IMR-90 (cell line): ENCODE measurements around the gene EYS. TPM values are rescaled to one million over a fixed set of nuclear protein-coding genes. Genes with fewer than 3 reads are reported as not detected.

Experiments
- ATAC-seq: fragments of 200-7000 bp; cut with Tn5 transposase; 2 replicates; pipeline ENCODE4 v1.9.1; 2020; ENCODE audit warnings: low read depth, mild to moderate bottlenecking, moderate library complexity
- BruUV-seq: library from RNA; stranded (reverse); fragments of 400-500 nt; replicated peaks from 2 replicates; lab custom pipeline; 2021; lab: Mats Ljungman, UMichigan
- CTCF ChIA-PET: fragments of 300-600 bp; formaldehyde crosslinking; extraction: SDS; loops from one replicate; lab custom pipeline; 2021; ENCODE audit warnings: antibody characterized with exemption; lab: Yijun Ruan, JAX
- POLR2A ChIA-PET: fragments of 300-600 bp; sonication (Branson Sonifier 250); formaldehyde crosslinking; loops from one replicate; lab custom pipeline; 2022; ENCODE audit warnings: antibody characterized with exemption; ENCODE audit not compliant: unreplicated experiment; lab: Charles Lee
- DNase-seq: peaks from one replicate; pipeline ENCODE4 v3.0.0; 2013
- H2AFZ ChIP-seq: replicated peaks from 2 replicates; pipeline ENCODE3; 2013; ENCODE audit warnings: low read length, mild to moderate bottlenecking; ENCODE audit not compliant: poor library complexity
- H2AK5ac ChIP-seq: 2 replicates; pipeline ENCODE4 v1.6.1; 2013; ENCODE audit warnings: low read depth, low read length, inconsistent platforms
- H2AK9ac ChIP-seq: replicated peaks from 2 replicates; pipeline ENCODE3; 2013; ENCODE audit warnings: mild to moderate bottlenecking, low read depth, low read length, moderate library complexity; ENCODE audit not compliant: poor library complexity
- H2BK120ac ChIP-seq: 2 replicates; pipeline ENCODE4 v1.6.1; 2013; ENCODE audit warnings: low read depth, low read length, inconsistent platforms
- H2BK15ac ChIP-seq: 3 replicates; pipeline ENCODE4 v1.6.1; 2013; ENCODE audit warnings: low read depth, low read length, inconsistent platforms
- H2BK20ac ChIP-seq: 2 replicates; pipeline ENCODE4 v1.6.1; 2013; ENCODE audit warnings: low read depth, mild to moderate bottlenecking, inconsistent platforms, low read length, moderate library complexity
- H2BK5ac ChIP-seq: 2 replicates; pipeline ENCODE4 v1.6.1; 2013; ENCODE audit warnings: mild to moderate bottlenecking, low read depth, low read length, inconsistent platforms; ENCODE audit not compliant: poor library complexity, severe bottlenecking
- H3K14ac ChIP-seq: replicated peaks from 2 replicates; pipeline ENCODE4 v1.6.1; 2013; ENCODE audit warnings: low read depth, low read length, inconsistent platforms
- H3K18ac ChIP-seq: 2 replicates; pipeline ENCODE4 v1.6.1; 2013; ENCODE audit warnings: low read depth, low read length, control low read depth
- H3K23ac ChIP-seq: 2 replicates; pipeline ENCODE4 v1.6.1; 2013; ENCODE audit warnings: low read depth, low read length, inconsistent platforms
- H3K27ac ChIP-seq: 2 replicates; pipeline ENCODE4 v1.5.1; 2013; ENCODE audit warnings: mild to moderate bottlenecking, control low read depth, low read length; ENCODE audit not compliant: insufficient read depth
- H3K27me3 ChIP-seq: 2 replicates; pipeline ENCODE4 v1.6.1; 2013; ENCODE audit warnings: low read length; ENCODE audit not compliant: control insufficient read depth, insufficient read depth
- H3K36me3 ChIP-seq: 2 replicates; pipeline ENCODE4 v1.6.1; 2013; ENCODE audit warnings: low read length, mixed read lengths; ENCODE audit not compliant: control insufficient read depth, insufficient read depth
- H3K4ac ChIP-seq: 2 replicates; pipeline ENCODE4 v1.6.1; 2013; ENCODE audit warnings: low read depth, low read length, inconsistent platforms
- H3K4me1 ChIP-seq: 2 replicates; pipeline ENCODE4 v1.6.1; 2013; ENCODE audit warnings: low read length, mixed read lengths; ENCODE audit not compliant: control insufficient read depth, insufficient read depth
- H3K4me2 ChIP-seq: 2 replicates; pipeline ENCODE4 v1.6.1; 2013; ENCODE audit warnings: low read depth, mild to moderate bottlenecking, control low read depth, low read length, moderate library complexity
- H3K4me3 ChIP-seq: 2 replicates; pipeline ENCODE4 v1.5.1; 2013; ENCODE audit warnings: low read depth, mild to moderate bottlenecking, control low read depth, low read length, moderate library complexity; ENCODE audit not compliant: insufficient read depth
- H3K56ac ChIP-seq: 2 replicates; pipeline ENCODE4 v1.6.1; 2013; ENCODE audit warnings: low read length, inconsistent platforms; ENCODE audit not compliant: insufficient read depth; ENCODE audit errors: extremely low read depth
- H3K79me1 ChIP-seq, 2 experiments: 2 replicates each; pipeline ENCODE4 v1.6.1; 2013; ENCODE audit warnings: low read length in 2 of 2, inconsistent platforms in 1 of 2, low read depth in 1 of 2
- H3K9ac ChIP-seq: 2 replicates; pipeline ENCODE4 v1.6.1; 2013; ENCODE audit warnings: low read depth, low read length, control low read depth
- H3K9me1 ChIP-seq: 2 replicates; pipeline ENCODE4 v1.6.1; 2013; ENCODE audit warnings: low read length, inconsistent platforms; ENCODE audit not compliant: insufficient read depth
- H3K9me3 ChIP-seq: 2 replicates; pipeline ENCODE4 v1.6.1; 2013; ENCODE audit warnings: low read length; ENCODE audit not compliant: control insufficient read depth, insufficient read depth
- H4K20me1 ChIP-seq: 2 replicates; pipeline ENCODE4 v1.6.1; 2013; ENCODE audit warnings: low read length, inconsistent platforms; ENCODE audit not compliant: insufficient read depth
- H4K5ac ChIP-seq: 2 replicates; pipeline ENCODE4 v1.6.1; 2013; ENCODE audit warnings: mild to moderate bottlenecking, low read depth, low read length, control low read depth
- H4K8ac ChIP-seq, 2 experiments: 2 replicates each; pipeline ENCODE4 v1.6.1; 2013; ENCODE audit warnings: low read depth in 2 of 2, low read length in 2 of 2, control low read depth in 1 of 2, inconsistent platforms in 1 of 2
- H4K91ac ChIP-seq: 2 replicates; pipeline ENCODE4 v1.6.1; 2013; ENCODE audit warnings: low read depth, low read length, inconsistent platforms; ENCODE audit not compliant: insufficient read depth
- SMC3 ChIP-seq: fragments of 150-350 bp; IDR thresholded peaks from 2 replicates; pipeline ENCODE4 v1.6.1; 2016; ENCODE audit warnings: low read depth, mild to moderate bottlenecking, antibody characterized with exemption, low read length, moderate library complexity
- WGBS, 2 experiments: methylation state at CpG; one replicate each; pipeline versions ENCODE4 v1.1.5 to v1.1.7; 2013; ENCODE audit warnings: missing lambda C conversion rate in 2 of 2; ENCODE audit not compliant: insufficient read length in 1 of 2; ENCODE audit errors: extremely low coverage in 2 of 2; 5-methylcytosine and 5-hydroxymethylcytosine counted together
- dilution Hi-C: fragments of 300-500 bp; cut with HindIII; formaldehyde crosslinking; loops from one replicate; pipeline ENCODE4 v1.14.3; 2018; ENCODE audit warnings: low sequenced_read_pairs; ENCODE audit not compliant: unreplicated experiment
- in situ Hi-C: fragments of 300-500 bp; cut with MboI; formaldehyde crosslinking; loops from 3 replicates; pipeline ENCODE4 v1.14.3; 2019; ENCODE audit warnings: low sequenced_read_pairs, inconsistent platforms, mixed read lengths
- intact Hi-C: fragments of 100-400 bp; cut with micrococcal nuclease; formaldehyde crosslinking; loops from 2 replicates; pipeline ENCODE4 v1.10.0; 2022
- polyA plus RNA-seq, 3 experiments: library from polyadenylated mRNA; depleted of rRNA; stranded (reverse); fragments of >200 nt; gene quantifications; 2 replicates each; pipeline ENCODE4 v1.2.3, GENCODE V29; 2012; ENCODE audit warnings: low replicate concordance in 1 of 3
- total RNA-seq: library from RNA; depleted of rRNA; stranded (reverse); fragments of >200 nt; gene quantifications from 2 replicates; pipeline ENCODE4 v1.2.3, GENCODE V29; 2012

EYS gene
- total and polyA plus RNA-seq, 2 of the 4 experiments (the other 2 are of a cell fraction) = under 0.01 TPM; not detected in 1

- no peak for TF ChIP-seq SMC3
- no TSS peak for BruUV-seq
- Histone ChIP-seq H2BK120ac (no peak overlapping the region), H3K9me3 (no peaks in the 10 kb centered on the region), H4K20me1 (no peaks in the 10 kb centered on the region), H2BK20ac (no peak overlapping the region), H3K23ac (no peak overlapping the region), H3K9ac (no peak overlapping the region), H2AFZ (no peak overlapping the region), H2AK5ac (no peak overlapping the region), H3K4me2 (no peak overlapping the region), H3K79me1 (no peaks in the 10 kb centered on the region), H4K8ac (no peak overlapping the region), H3K36me3 (no peaks in the 10 kb centered on the region), H3K56ac (no peak overlapping the region), H3K27ac (no peak overlapping the region), H3K4me3 (no peak overlapping the region), H3K4me1 (peaks cover 1% of the 10 kb centered on the region; the same call in 1 of the 2 replicates), H3K27me3 (no peaks in the 10 kb centered on the region), H2AK9ac (no peak overlapping the region), H2BK15ac (no peak overlapping the region; the same call in 2 of the 3 replicates), H3K9me1 (no peaks in the 10 kb centered on the region), H3K4ac (no peak overlapping the region), H4K91ac (no peak overlapping the region), H3K18ac (no peak overlapping the region), H3K14ac (no peak overlapping the region), H4K5ac (no peak overlapping the region), H2BK5ac (no peak overlapping the region)
- intact Hi-C loops = no loop called here
- dilution Hi-C loops = no loop called here
- in situ Hi-C loops = no loop called here
- DNase-seq (no peak), ATAC-seq (no peak)
- no CpG with 5 or more reads among the region's 3 CpGs for WGBS, 2 experiments
- ChIA-PET POLR2A (no interaction called here), CTCF (no interaction called here)
Measured at GRCh38 chr6:63795826-63796225, 1911.2 kb downstream of the EYS start.
